HepG2 (cell line): ENCODE results near the gene CEBPG. TPM values are rescaled to one million over a fixed set of nuclear protein-coding genes. Genes with fewer than 3 reads are reported as not detected.

ENCODE experiments used
- CEBPG ChIP-seq: IDR thresholded peaks from 2 replicates; pipeline ENCODE4 v1.6.1; 2016
- FIP1L1 ChIP-seq: fragments of 200-400 bp; formaldehyde crosslinking; IDR thresholded peaks from 2 replicates; pipeline ENCODE4 v1.6.1; 2018; ENCODE audit warnings: low read depth, mild to moderate bottlenecking, low read length, moderate library complexity, borderline replicate concordance; ENCODE audit not compliant: insufficient read depth
- ISL2 ChIP-seq: sonication (generic); formaldehyde crosslinking; IDR thresholded peaks from 2 replicates; pipeline ENCODE4 v1.5.0; 2020; ENCODE audit warnings: missing genetic modification reagents
- KDM5A ChIP-seq: fragments of 200-600 bp; sonication (generic); IDR thresholded peaks from 2 replicates; pipeline ENCODE4 v1.7.0; 2018; ENCODE audit warnings: antibody characterized with exemption, mild to moderate bottlenecking, low read length, borderline replicate concordance
- MTA1 ChIP-seq: sonication (generic); formaldehyde crosslinking; IDR thresholded peaks from 2 replicates; pipeline ENCODE4 v1.4.0; 2020; ENCODE audit warnings: missing genetic modification reagents, mild to moderate bottlenecking, borderline replicate concordance
- MZF1 ChIP-seq: sonication (generic); formaldehyde crosslinking; IDR thresholded peaks from 2 replicates; pipeline ENCODE4 v1.8.1; 2023; ENCODE audit warnings: mild to moderate bottlenecking, missing genetic modification reagents, borderline replicate concordance
- PRMT3 ChIP-seq: sonication (generic); formaldehyde crosslinking; IDR thresholded peaks from 2 replicates; pipeline ENCODE4 v1.8.1; 2022; ENCODE audit warnings: low read depth, mild to moderate bottlenecking, moderate library complexity, missing genetic modification reagents, borderline replicate concordance
- SMAD3 ChIP-seq: sonication (generic); formaldehyde crosslinking; IDR thresholded peaks from 2 replicates; pipeline ENCODE4 v1.4.0; 2020; ENCODE audit warnings: missing genetic modification reagents
- ZKSCAN5 ChIP-seq: sonication (generic); formaldehyde crosslinking; IDR thresholded peaks from 2 replicates; pipeline ENCODE4 v1.5.1; 2020; ENCODE audit warnings: mild to moderate bottlenecking, missing genetic modification reagents
- ZNF205 ChIP-seq: IDR thresholded peaks from 2 replicates; pipeline ENCODE4 v1.6.1; 2018; ENCODE audit warnings: missing biosample characterization, missing genetic modification reagents
- ZNF432 ChIP-seq: sonication (generic); formaldehyde crosslinking; IDR thresholded peaks from 2 replicates; pipeline ENCODE4 v1.5.0; 2020; ENCODE audit warnings: missing genetic modification reagents, mild to moderate bottlenecking, borderline replicate concordance
- ZNF569 ChIP-seq: sonication (generic); formaldehyde crosslinking; IDR thresholded peaks from 2 replicates; pipeline ENCODE4 v1.5.0; 2020; ENCODE audit warnings: mild to moderate bottlenecking, missing genetic modification reagents, moderate library complexity, borderline replicate concordance
- ZNF773 ChIP-seq: sonication (generic); formaldehyde crosslinking; IDR thresholded peaks from 2 replicates; pipeline ENCODE4 v1.4.0; 2020; ENCODE audit warnings: missing genetic modification reagents, borderline replicate concordance
- ZNF775 ChIP-seq: sonication (generic); formaldehyde crosslinking; IDR thresholded peaks from 2 replicates; pipeline ENCODE4 v1.4.0; 2020; ENCODE audit warnings: missing genetic modification reagents, mild to moderate bottlenecking, moderate library complexity, borderline replicate concordance
- polyA plus RNA-seq, 8 experiments: library from polyadenylated mRNA; depleted of rRNA in 3 of 8; stranded (reverse) in 7 of 8; unstranded in 1 of 8; fragments of >200 nt; fragmentation: Illumina TruSeq in 4 of 8; extraction: Trizol in 4 of 8; gene quantifications; 2 replicates each; pipeline versions ENCODE4 v1.2.1 to v1.2.3, GENCODE V29; 2011 to 2016; ENCODE audit warnings: low read depth in 4 of 8, missing spikeins in 1 of 8, mixed read lengths in 1 of 8; ENCODE audit not compliant: insufficient read depth in 1 of 8
- total RNA-seq, 5 experiments: library from RNA; depleted of rRNA; stranded (reverse); fragments of >200 nt; fragmentation: Illumina TruSeq; extraction: Trizol; gene quantifications; 2 replicates each; pipeline ENCODE4 v1.2.3, GENCODE V29; 2016; ENCODE audit warnings: low read depth in 1 of 5
- TF ChIP-seq, protein P1 (sequence below): sonication (generic); formaldehyde crosslinking; IDR thresholded peaks from 2 replicates; pipeline ENCODE4 v1.4.0; 2020; ENCODE audit warnings: missing genetic modification reagents, low read depth, mild to moderate bottlenecking, borderline replicate concordance
- TF ChIP-seq, protein P2 (sequence below): sonication (generic); formaldehyde crosslinking; IDR thresholded peaks from 2 replicates; pipeline ENCODE4 v1.4.0; 2020; ENCODE audit warnings: mild to moderate bottlenecking, missing genetic modification reagents, borderline replicate concordance
- TF ChIP-seq, protein P3 (sequence below): sonication (generic); formaldehyde crosslinking; IDR thresholded peaks from 2 replicates; pipeline ENCODE4 v1.8.1; 2023; ENCODE audit warnings: missing genetic modification reagents, mild to moderate bottlenecking, borderline replicate concordance
- TF ChIP-seq, protein P4 (sequence below), 2 experiments: sonication (generic) in 1 of 2; formaldehyde crosslinking in 1 of 2; IDR thresholded peaks; 2 replicates each; pipeline versions ENCODE4 v1.6.1 to v1.9.0; 2014 to 2022; ENCODE audit warnings: antibody characterized with exemption in 1 of 2, borderline replicate concordance in 1 of 2, inconsistent platforms in 1 of 2, low read depth in 1 of 2, missing genetic modification reagents in 1 of 2

Gene CEBPG
- total and polyA plus RNA-seq, 2 of the 13 experiments (the other 11 are each of a cell fraction or from before 2014, with no cell fraction given): 25.7 to 34.3 TPM

- TF ChIP-seq, protein P1, sequence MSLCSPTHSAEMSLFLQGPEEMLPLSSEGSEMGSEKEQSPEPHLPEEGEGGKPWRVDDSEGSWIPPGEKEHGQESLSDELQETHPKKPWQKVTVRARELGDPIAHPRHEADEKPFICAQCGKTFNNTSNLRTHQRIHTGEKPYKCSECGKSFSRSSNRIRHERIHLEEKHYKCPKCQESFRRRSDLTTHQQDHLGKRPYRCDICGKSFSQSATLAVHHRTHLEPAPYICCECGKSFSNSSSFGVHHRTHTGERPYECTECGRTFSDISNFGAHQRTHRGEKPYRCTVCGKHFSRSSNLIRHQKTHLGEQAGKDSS (CRISPR knock-in tag): peak; percentile 96
- TF ChIP-seq MTA1 (CRISPR knock-in tag): peak; percentile 99
- TF ChIP-seq ZNF775 (CRISPR knock-in tag): peak; percentile 90; the same call in 1 of the 2 replicates
- peak; percentile 97; the same call in 1 of the 2 replicates for TF ChIP-seq MZF1 (CRISPR knock-in tag)
- peak; percentile 63 for TF ChIP-seq CEBPG (CRISPR knock-in tag)
- peak; percentile 85 for TF ChIP-seq ZKSCAN5
- TF ChIP-seq PRMT3: peak; percentile 99
- TF ChIP-seq ZNF432 (CRISPR knock-in tag): peak; percentile 93
- peak; percentile 99 for TF ChIP-seq ZNF773 (CRISPR knock-in tag)
- TF ChIP-seq, protein P2, sequence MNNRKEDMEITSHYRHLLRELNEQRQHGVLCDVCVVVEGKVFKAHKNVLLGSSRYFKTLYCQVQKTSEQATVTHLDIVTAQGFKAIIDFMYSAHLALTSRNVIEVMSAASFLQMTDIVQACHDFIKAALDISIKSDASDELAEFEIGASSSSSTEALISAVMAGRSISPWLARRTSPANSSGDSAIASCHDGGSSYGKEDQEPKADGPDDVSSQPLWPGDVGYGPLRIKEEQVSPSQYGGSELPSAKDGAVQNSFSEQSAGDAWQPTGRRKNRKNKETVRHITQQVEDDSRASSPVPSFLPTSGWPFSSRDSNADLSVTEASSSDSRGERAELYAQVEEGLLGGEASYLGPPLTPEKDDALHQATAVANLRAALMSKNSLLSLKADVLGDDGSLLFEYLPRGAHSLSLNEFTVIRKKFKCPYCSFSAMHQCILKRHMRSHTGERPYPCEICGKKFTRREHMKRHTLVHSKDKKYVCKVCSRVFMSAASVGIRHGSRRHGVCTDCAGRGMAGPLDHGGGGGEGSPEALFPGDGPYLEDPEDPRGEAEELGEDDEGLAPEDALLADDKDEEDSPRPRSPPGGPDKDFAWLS (CRISPR knock-in tag): no peak
- peak; percentile 99 for TF ChIP-seq SMAD3 (CRISPR knock-in tag)
- TF ChIP-seq ZNF569 (CRISPR knock-in tag): peak; percentile 99; the same call in 1 of the 2 replicates
- TF ChIP-seq, protein P3, sequence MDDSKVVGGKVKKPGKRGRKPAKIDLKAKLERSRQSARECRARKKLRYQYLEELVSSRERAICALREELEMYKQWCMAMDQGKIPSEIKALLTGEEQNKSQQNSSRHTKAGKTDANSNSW (CRISPR knock-in tag): peak; percentile 96; the same call in 1 of the 2 replicates
- peak; percentile 96 for TF ChIP-seq ISL2 (CRISPR knock-in tag)
- TF ChIP-seq ZNF205: peak; percentile 97
- TF ChIP-seq, protein P4, sequence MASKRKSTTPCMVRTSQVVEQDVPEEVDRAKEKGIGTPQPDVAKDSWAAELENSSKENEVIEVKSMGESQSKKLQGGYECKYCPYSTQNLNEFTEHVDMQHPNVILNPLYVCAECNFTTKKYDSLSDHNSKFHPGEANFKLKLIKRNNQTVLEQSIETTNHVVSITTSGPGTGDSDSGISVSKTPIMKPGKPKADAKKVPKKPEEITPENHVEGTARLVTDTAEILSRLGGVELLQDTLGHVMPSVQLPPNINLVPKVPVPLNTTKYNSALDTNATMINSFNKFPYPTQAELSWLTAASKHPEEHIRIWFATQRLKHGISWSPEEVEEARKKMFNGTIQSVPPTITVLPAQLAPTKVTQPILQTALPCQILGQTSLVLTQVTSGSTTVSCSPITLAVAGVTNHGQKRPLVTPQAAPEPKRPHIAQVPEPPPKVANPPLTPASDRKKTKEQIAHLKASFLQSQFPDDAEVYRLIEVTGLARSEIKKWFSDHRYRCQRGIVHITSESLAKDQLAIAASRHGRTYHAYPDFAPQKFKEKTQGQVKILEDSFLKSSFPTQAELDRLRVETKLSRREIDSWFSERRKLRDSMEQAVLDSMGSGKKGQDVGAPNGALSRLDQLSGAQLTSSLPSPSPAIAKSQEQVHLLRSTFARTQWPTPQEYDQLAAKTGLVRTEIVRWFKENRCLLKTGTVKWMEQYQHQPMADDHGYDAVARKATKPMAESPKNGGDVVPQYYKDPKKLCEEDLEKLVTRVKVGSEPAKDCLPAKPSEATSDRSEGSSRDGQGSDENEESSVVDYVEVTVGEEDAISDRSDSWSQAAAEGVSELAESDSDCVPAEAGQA (IDR thresholded peaks at IDR 0.05; ENCODE audit: low read depth): peak; percentile 60
- TF ChIP-seq, protein P4 (CRISPR knock-in tag; IDR thresholded peaks at IDR 0.05; ENCODE audit: borderline replicate concordance): peak; percentile 99
- TF ChIP-seq FIP1L1: no peak
- no peak for TF ChIP-seq KDM5A
Observed at GRCh38 chr19:33392341-33393285, 19.1 kb downstream of the CEBPG start (continued).
